ENCODE data around the gene SCN4B. TPM values are rescaled to one million over a fixed set of nuclear protein-coding genes. Genes with fewer than 3 reads are reported as not detected.

SCN4B gene
- total RNA-seq, 4 donors from 2014 or later = 2.7 to 5.8 (median 3.8) TPM

- TF ChIP-seq CTCF (IDR thresholded peaks at IDR 0.05) (no peak), POLR2AphosphoS5 (IDR thresholded peaks at IDR 0.05) (no peak), POLR2A (IDR thresholded peaks at IDR 0.05) (no peak), EP300 (IDR thresholded peaks at IDR 0.05) (no peak)
- ATAC-seq = no peak
- no peak overlapping the region for H3K27ac ChIP-seq
Measured at GRCh38 chr11:118108513-118108912, 44.1 kb downstream of the SCN4B start.

DNA sequence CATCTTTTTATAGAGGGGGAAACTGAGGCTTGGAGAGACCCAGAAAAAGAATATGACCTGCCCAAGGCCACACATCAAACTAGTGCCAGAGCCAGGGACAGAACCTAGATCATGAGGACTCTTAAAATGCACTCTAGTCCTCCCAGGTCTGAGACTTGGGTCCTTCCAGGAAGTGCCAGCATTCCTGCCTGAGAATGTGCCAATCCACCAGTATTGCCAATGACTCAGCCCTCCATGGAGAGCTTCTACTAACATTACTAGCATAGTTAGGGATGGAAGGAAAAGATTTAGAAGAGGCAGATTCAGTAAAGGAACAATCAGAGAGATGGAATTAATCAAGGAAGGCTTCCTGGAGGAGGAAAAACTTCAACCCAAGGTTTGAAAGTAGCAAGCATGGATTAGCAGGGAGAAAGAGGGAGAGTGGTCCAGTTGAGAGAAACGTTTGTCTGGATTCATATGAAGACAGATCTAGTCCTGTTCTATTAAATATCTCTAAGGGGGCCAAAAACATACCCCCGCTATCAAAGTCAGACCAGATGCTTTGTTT lies 45.8 kb downstream of the SCN4B start:
- ATAC-seq = no peak
- no peaks in the 10 kb centered on the region for H3K9me3 ChIP-seq
- no peak overlapping the region for H3K4me3 ChIP-seq
- TF ChIP-seq POLR2A (IDR thresholded peaks at IDR 0.05) (no peak), POLR2AphosphoS5 (IDR thresholded peaks at IDR 0.05) (no peak), CTCF (IDR thresholded peaks at IDR 0.05) (no peak), EP300 (IDR thresholded peaks at IDR 0.05) (no peak)
- no peaks in the 10 kb centered on the region for H3K4me1 ChIP-seq
- no peaks in the 10 kb centered on the region for H3K36me3 ChIP-seq
- H3K27ac ChIP-seq = no peak overlapping the region
- peaks cover 18% of the 10 kb centered on the region for H3K27me3 ChIP-seq
- 81 to 88% methylated on average over 2 of the region's 2 CpGs for WGBS, 2 donors (ENCODE audit: low coverage in 1 of 2)

More at GRCh38 chr11:118108513-118108912, 44.1 kb downstream of the SCN4B start:
- H3K36me3 ChIP-seq = no peaks in the 10 kb centered on the region
- H3K27me3 ChIP-seq = peaks cover 11% of the 10 kb centered on the region
- no peaks in the 10 kb centered on the region for H3K9me3 ChIP-seq
- H3K4me3 ChIP-seq = no peak overlapping the region
- 80% methylated on average over 2 of the region's 5 CpGs; no CpG with 5 or more reads in 1 of the 2 donors for WGBS, 2 donors (ENCODE audit: low coverage in 1 of 2)
- H3K4me1 ChIP-seq = no peaks in the 10 kb centered on the region

DNA sequence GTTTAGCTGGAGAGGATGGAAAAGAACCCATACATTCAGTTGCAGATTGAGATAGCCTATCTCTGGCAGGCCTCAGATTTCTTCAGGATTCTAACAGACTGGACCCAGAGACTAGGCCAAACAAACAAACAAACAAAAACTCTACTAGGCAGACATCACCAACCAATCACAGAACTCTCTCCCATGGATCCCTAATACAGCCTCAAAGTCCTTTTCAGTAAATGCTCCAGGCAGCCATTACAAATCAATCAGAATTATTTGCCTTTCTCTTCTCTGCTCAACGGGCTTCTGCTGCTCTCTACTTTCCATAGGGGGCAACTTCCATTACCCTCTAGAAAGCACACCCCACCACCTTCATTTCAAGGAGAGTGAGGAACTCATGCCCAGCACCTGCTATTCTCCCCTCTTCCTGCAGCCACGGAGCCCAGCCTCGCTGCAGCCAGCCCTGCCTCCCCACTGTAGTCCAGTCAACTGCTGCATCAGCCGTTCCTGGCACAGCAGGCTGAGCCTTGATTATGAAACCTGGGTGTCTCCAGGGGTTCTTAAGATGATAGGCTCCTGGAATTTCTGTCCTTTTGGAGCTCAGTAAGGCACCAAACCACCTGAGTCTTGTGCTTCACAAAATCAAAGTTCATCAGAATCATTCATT lies 46.8 kb downstream of the SCN4B start:
- no peak for TF ChIP-seq POLR2AphosphoS5 (IDR thresholded peaks at IDR 0.05)
- TF ChIP-seq CTCF (IDR thresholded peaks at IDR 0.05) = no peak
- TF ChIP-seq EP300 (IDR thresholded peaks at IDR 0.05) = no peak
- TF ChIP-seq POLR2A (IDR thresholded peaks at IDR 0.05) = no peak
- H3K27ac ChIP-seq = no peak overlapping the region
- H3K4me1 ChIP-seq = no peaks in the 10 kb centered on the region
- peaks cover 18% of the 10 kb centered on the region for H3K27me3 ChIP-seq
- H3K9me3 ChIP-seq = no peaks in the 10 kb centered on the region
- no peak for ATAC-seq
- WGBS, 2 donors (ENCODE audit: low coverage in 1 of 2) = 57 to 68% methylated on average over 2 to 3 of the region's 4 CpGs
- H3K36me3 ChIP-seq = no peaks in the 10 kb centered on the region
- H3K4me3 ChIP-seq = no peak overlapping the region

DNA sequence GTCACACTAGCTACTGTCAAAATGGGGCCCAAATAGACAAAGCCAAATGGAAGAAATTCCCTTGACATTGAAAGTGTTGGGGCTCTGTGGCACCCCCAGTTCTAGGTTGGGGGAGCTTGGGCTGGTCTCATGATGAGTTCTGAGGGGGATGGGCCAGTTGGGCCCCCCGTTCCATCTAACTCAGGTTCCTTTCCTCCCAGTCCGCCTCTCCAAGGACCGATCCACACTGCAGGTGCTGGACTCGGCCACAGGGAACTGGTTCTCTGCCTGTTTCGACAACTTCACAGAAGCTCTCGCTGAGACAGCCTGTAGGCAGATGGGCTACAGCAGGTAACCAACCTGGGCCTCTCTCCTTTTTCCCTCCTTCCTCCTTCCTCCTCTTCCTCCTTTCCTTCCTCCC lies 48.1 kb downstream of the SCN4B start:
- WGBS, 2 donors (ENCODE audit: low coverage in 1 of 2) = 88 to 94% methylated on average over 4 to 6 of the region's 6 CpGs
- Histone ChIP-seq H3K36me3 (no peaks in the 10 kb centered on the region), H3K27me3 (peaks cover 18% of the 10 kb centered on the region), H3K4me1 (no peaks in the 10 kb centered on the region), H3K9me3 (no peaks in the 10 kb centered on the region), H3K27ac (no peak overlapping the region), H3K4me3 (no peak overlapping the region)
- TF ChIP-seq CTCF (IDR thresholded peaks at IDR 0.05) (no peak), POLR2A (IDR thresholded peaks at IDR 0.05) (no peak), EP300 (IDR thresholded peaks at IDR 0.05) (no peak), POLR2AphosphoS5 (IDR thresholded peaks at IDR 0.05) (no peak)
- no peak for ATAC-seq

DNA sequence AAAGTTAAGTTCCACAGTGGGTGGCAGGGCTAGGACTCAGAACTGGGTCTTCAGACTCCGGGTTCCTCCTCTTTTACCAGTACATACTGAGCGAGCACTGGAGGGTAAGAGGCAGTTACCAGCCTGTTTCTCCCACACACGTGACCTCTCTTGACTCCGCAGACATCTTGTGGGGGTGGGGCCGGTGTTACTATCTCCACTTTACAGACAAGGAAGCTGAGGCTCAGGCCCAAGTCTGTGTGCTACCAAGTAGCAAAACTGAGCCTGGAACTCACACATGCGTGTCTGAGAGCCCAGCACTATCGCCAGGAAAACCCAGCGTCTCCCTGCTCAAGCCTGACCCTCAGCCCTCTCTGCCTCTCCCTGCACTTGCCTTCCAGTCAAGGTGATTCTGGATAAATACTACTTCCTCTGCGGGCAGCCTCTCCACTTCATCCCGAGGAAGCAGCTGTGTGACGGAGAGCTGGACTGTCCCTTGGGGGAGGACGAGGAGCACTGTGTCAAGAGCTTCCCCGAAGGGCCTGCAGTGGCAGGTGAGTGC lies 49.8 kb downstream of the SCN4B start:
- Histone ChIP-seq H3K27me3 (peaks cover 29% of the 10 kb centered on the region), H3K9me3 (no peaks in the 10 kb centered on the region), H3K36me3 (no peaks in the 10 kb centered on the region), H3K4me1 (no peaks in the 10 kb centered on the region), H3K27ac (no peak overlapping the region), H3K4me3 (no peak overlapping the region)
- no peak for ATAC-seq
- 79 to 85% methylated on average over 2 to 5 of the region's 13 CpGs for WGBS, 2 donors (ENCODE audit: low coverage in 1 of 2)
- TF ChIP-seq EP300 (IDR thresholded peaks at IDR 0.05) = no peak
- TF ChIP-seq POLR2A (IDR thresholded peaks at IDR 0.05) = no peak

All from gastroesophageal sphincter (tissue), 4 donors.